ENCODE measurements around the gene SUCLA2.

- TF ChIP-seq POLR2AphosphoS2 (IDR thresholded peaks at IDR 0.05; ENCODE audit: low read depth, low read length) (no peak), CBFB (IDR thresholded peaks at IDR 0.05; ENCODE audit: low read depth) (no peak), POLR2AphosphoS5 (IDR thresholded peaks at IDR 0.05; ENCODE audit: low read length) (no peak), CREB1 (IDR thresholded peaks at IDR 0.05; ENCODE audit: low read depth) (no peak), RAD21 (IDR thresholded peaks at IDR 0.05; ENCODE audit: insufficient read depth, low read depth, low read length) (no peak)
- TF ChIP-seq, protein P1, sequence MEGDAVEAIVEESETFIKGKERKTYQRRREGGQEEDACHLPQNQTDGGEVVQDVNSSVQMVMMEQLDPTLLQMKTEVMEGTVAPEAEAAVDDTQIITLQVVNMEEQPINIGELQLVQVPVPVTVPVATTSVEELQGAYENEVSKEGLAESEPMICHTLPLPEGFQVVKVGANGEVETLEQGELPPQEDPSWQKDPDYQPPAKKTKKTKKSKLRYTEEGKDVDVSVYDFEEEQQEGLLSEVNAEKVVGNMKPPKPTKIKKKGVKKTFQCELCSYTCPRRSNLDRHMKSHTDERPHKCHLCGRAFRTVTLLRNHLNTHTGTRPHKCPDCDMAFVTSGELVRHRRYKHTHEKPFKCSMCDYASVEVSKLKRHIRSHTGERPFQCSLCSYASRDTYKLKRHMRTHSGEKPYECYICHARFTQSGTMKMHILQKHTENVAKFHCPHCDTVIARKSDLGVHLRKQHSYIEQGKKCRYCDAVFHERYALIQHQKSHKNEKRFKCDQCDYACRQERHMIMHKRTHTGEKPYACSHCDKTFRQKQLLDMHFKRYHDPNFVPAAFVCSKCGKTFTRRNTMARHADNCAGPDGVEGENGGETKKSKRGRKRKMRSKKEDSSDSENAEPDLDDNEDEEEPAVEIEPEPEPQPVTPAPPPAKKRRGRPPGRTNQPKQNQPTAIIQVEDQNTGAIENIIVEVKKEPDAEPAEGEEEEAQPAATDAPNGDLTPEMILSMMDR (IDR thresholded peaks at IDR 0.05 in 2 of 3, conservative IDR thresholded peaks at IDR 0.05 in 1 of 3; ENCODE audit: control insufficient read depth in 2 of 3, extremely low read depth in 1 of 3, insufficient read depth in 1 of 3, low read depth in 3 of 3, low read length in 3 of 3), result no peak
These were observed 24.7 kb downstream of the SUCLA2 start for GRCh38 chr13:47976325-47976724.

Measured in GM12878 (cell line).